ENCODE measurements around the gene SESN3.

The SESN3 gene

GRCh38 chr11:95119361-95120060 lies 111.5 kb downstream of the SESN3 start:
- no peak for DNase-seq (ENCODE audit: low read depth)

- DNase-seq (ENCODE audit: low read depth): no peak
These were observed 115.4 kb downstream of the SESN3 start for GRCh38 chr11:95115597-95115996.
